Spleen (tissue), 7 donors: ENCODE measurements around the gene CEACAM5.

Source experiments
- CTCF ChIP-seq, 11 experiments: fragments of 200-600 bp in 7 of 11; fragments of 450-650 bp in 4 of 11; sonication (generic) in 4 of 11; IDR thresholded peaks in 8 of 11; conservative IDR thresholded peaks in 3 of 11; 1 replicate in 7 of 11; 2 replicates in 4 of 11; pipeline versions ENCODE4 v1.4.0 to v1.8.0; 2016 to 2021; ENCODE audit warnings: antibody characterized with exemption in 11 of 11, inconsistent platforms in 4 of 11, mild to moderate bottlenecking in 1 of 11
- POLR2A ChIP-seq, 3 donors: fragments of 450-650 bp; IDR thresholded peaks; one replicate each; pipeline ENCODE4 v1.5.1; 2017; ENCODE audit warnings: antibody characterized with exemption in 3 of 3, mild to moderate bottlenecking in 1 of 3
- POLR2AphosphoS5 ChIP-seq, 3 donors: sonication (generic); formaldehyde crosslinking; IDR thresholded peaks; one replicate each; pipeline ENCODE4 v1.5.1; 2017; ENCODE audit warnings: antibody characterized with exemption in 3 of 3
- donor health status: DM: no; HTN: no; CAD: no; lungs with moderate emphysema.
- donor health status: DM: no; HTN: no; CAD: no.
- donor health status: DM: no; HTN: no; CAD: no.

DNA sequence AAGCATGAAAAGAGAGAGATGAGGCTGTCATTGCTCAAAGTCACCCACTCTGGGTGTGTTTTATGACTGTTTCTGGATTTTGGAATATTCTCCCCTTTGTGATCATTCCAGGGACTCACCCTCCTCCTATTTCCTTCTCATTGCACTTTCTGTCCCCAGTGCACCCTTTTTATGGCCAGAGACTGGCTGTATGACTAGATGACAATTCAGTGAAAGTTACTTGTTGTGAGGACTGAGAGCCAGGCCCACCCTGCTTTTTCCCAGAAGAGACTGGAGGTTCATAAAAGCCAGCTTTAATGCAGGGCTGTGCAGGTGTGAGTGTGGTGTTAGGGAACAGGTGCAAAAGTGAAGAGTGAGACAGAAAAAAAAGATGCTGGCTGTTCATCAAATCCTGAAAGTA, 37.7 kb upstream of the CEACAM5 start:
- TF ChIP-seq CTCF (IDR thresholded peaks at IDR 0.05 in 8 of 11, conservative IDR thresholded peaks at IDR 0.05 in 3 of 11) (no peak), POLR2A (IDR thresholded peaks at IDR 0.05) (no peak), POLR2AphosphoS5 (IDR thresholded peaks at IDR 0.05) (no peak)
